Measurements from ENCODE around the gene G6PC2. TPM values are rescaled to one million over a fixed set of nuclear protein-coding genes. Genes with fewer than 3 reads are reported as not detected.

Gene G6PC2
- total RNA-seq, 1 experiment from 2014 or later, result not detected

GRCh38 chr2:168912901-168913369 lies 11.8 kb downstream of the G6PC2 start:
- DNase-seq (ENCODE audit: unreplicated experiment), result peak; percentile 48
- ChIA-PET CTCF (interaction anchor here (0.6 to 0.7 kb wide), 2 partner anchors 1273 to 1360 kb away, joined by 3 read pairs; no protein-coding TSS in a partner anchor), POLR2A (interaction anchor here (0.6 to 0.7 kb wide), 2 partner anchors 228 to 551 kb away, joined by 3 read pairs; no protein-coding TSS in a partner anchor)
- H3K27me3 Mint-ChIP-seq (ENCODE audit: insufficient read depth, unreplicated experiment), result peaks cover 42% of the 10 kb centered on the region
- peaks cover 5% of the 10 kb centered on the region for H3K4me1 Mint-ChIP-seq (ENCODE audit: insufficient read depth, unreplicated experiment)
- no peaks in the 10 kb centered on the region for H3K36me3 Mint-ChIP-seq (ENCODE audit: insufficient read depth, unreplicated experiment)
- H3K9me3 Mint-ChIP-seq (ENCODE audit: unreplicated experiment), result no peaks in the 10 kb centered on the region
- BruUV-seq (replicated peaks), result no TSS peak
- intact Hi-C loops (cut with micrococcal nuclease), result no loop called here
- no peak overlapping the region for H3K27ac Mint-ChIP-seq (ENCODE audit: low read depth, unreplicated experiment)
- no peak for TF ChIP-seq CTCF (IDR thresholded peaks at IDR 0.05; ENCODE audit: unreplicated experiment)
- H3K4me3 Mint-ChIP-seq (ENCODE audit: unreplicated experiment), result peak overlapping the region; percentile 66

- intact Hi-C loops (cut with micrococcal nuclease), result no loop called here
- H3K4me1 Mint-ChIP-seq (ENCODE audit: insufficient read depth, unreplicated experiment), result peaks cover 5% of the 10 kb centered on the region
- no peaks in the 10 kb centered on the region for H3K9me3 Mint-ChIP-seq (ENCODE audit: unreplicated experiment)
- no TSS peak for BruUV-seq (replicated peaks)
- H3K27me3 Mint-ChIP-seq (ENCODE audit: insufficient read depth, unreplicated experiment), result peaks cover 44% of the 10 kb centered on the region
- peak; percentile 50 for DNase-seq (ENCODE audit: unreplicated experiment)
- ChIA-PET CTCF (interaction anchor here (0.6 to 0.7 kb wide), 2 partner anchors 64 to 1274 kb away, joined by 3 read pairs; no protein-coding TSS in a partner anchor), POLR2A (no interaction called here)
- H3K36me3 Mint-ChIP-seq (ENCODE audit: insufficient read depth, unreplicated experiment), result no peaks in the 10 kb centered on the region
- no peak overlapping the region for H3K27ac Mint-ChIP-seq (ENCODE audit: low read depth, unreplicated experiment)
- TF ChIP-seq CTCF (IDR thresholded peaks at IDR 0.05; ENCODE audit: unreplicated experiment), result no peak
- H3K4me3 Mint-ChIP-seq (ENCODE audit: unreplicated experiment), result no peak overlapping the region
Measured at GRCh38 chr2:168913495-168913894, 12.4 kb downstream of the G6PC2 start.

GRCh38 chr2:168915441-168916330 lies 14.6 kb downstream of the G6PC2 start:
- intact Hi-C loops (cut with micrococcal nuclease), result no loop called here
- Mint-ChIP-seq H3K27ac (ENCODE audit: low read depth, unreplicated experiment) (no peak overlapping the region), H3K27me3 (ENCODE audit: insufficient read depth, unreplicated experiment) (peaks cover 55% of the 10 kb centered on the region), H3K36me3 (ENCODE audit: insufficient read depth, unreplicated experiment) (no peaks in the 10 kb centered on the region), H3K4me1 (ENCODE audit: insufficient read depth, unreplicated experiment) (peaks cover 5% of the 10 kb centered on the region), H3K9me3 (ENCODE audit: unreplicated experiment) (no peaks in the 10 kb centered on the region), H3K4me3 (ENCODE audit: unreplicated experiment) (no peak overlapping the region)
- BruUV-seq (replicated peaks), result no TSS peak
- CTCF ChIA-PET, result interaction anchor here (0.5 to 1.4 kb wide), 2 partner anchors 9 to 12 kb away, joined by 3 to 5 read pairs; no protein-coding TSS in a partner anchor
- POLR2A ChIA-PET, result no interaction called here
- TF ChIP-seq CTCF (IDR thresholded peaks at IDR 0.05; ENCODE audit: unreplicated experiment), result no peak
- DNase-seq (ENCODE audit: unreplicated experiment), result no peak

GRCh38 chr2:168916331-168916675 lies 15.2 kb downstream of the G6PC2 start:
- no TSS peak for BruUV-seq (replicated peaks)

More at GRCh38 chr2:168916331-168916675, 15.2 kb downstream of the G6PC2 start:
- intact Hi-C loops (cut with micrococcal nuclease), result no loop called here
- H3K9me3 Mint-ChIP-seq (ENCODE audit: unreplicated experiment), result no peaks in the 10 kb centered on the region
- peaks cover 61% of the 10 kb centered on the region for H3K27me3 Mint-ChIP-seq (ENCODE audit: insufficient read depth, unreplicated experiment)
- H3K4me3 Mint-ChIP-seq (ENCODE audit: unreplicated experiment), result no peak overlapping the region
- no peak overlapping the region for H3K27ac Mint-ChIP-seq (ENCODE audit: low read depth, unreplicated experiment)
- TF ChIP-seq CTCF (IDR thresholded peaks at IDR 0.05; ENCODE audit: unreplicated experiment), result no peak
- CTCF ChIA-PET, result interaction anchor here (1.4 kb wide), 1 partner anchor 9 kb away, joined by 5 read pairs; no protein-coding TSS in a partner anchor
- peaks cover 5% of the 10 kb centered on the region for H3K4me1 Mint-ChIP-seq (ENCODE audit: insufficient read depth, unreplicated experiment)
- POLR2A ChIA-PET, result no interaction called here
- H3K36me3 Mint-ChIP-seq (ENCODE audit: insufficient read depth, unreplicated experiment), result no peaks in the 10 kb centered on the region
- DNase-seq (ENCODE audit: unreplicated experiment), result no peak

Measured in MCF 10A (cell line).